ENCODE results near the gene TK1.

TK1 gene

DNA sequence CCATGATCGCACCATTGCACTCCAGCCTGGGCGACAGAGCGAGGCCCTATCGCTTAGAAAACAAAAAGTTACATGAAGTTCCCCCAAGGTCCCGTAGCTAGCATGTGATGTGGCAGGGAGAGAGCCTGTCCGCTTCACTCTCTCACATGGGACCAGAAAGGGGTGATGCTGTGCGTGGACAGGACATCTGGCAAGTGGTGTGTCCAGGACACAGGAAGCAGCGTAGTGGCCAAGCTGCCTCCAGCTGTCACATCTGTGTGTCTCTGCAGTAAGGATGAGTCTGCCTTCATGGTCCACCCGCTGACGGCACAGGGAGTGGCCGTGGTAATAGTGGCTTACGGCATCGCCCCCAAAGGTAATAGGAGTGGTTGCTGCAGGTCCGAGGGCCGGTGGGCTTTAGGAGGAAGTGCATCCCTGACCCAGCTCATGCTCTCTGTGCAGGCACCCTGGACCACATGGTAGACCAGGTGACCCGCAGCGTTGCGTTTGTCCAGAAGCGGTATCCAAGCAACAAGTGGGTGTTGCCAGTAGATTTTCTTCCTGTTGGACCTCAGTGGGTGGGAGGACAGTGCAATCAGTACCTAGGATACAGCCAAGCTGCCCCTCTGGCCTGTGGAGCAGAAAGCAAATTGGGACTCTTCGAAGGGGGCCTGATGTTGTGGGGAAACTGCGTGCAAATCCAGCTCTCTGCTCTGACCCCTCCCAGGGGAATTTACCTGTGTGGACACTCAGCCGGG lies 17.7 kb upstream of the TK1 start:
- Histone ChIP-seq H3K4me2 (ENCODE audit: low read depth, low read length) (no peak overlapping the region), H4K20me1 (ENCODE audit: insufficient read depth, low read length) (no peaks in the 10 kb centered on the region), H3K79me2 (ENCODE audit: low read length) (no peaks in the 10 kb centered on the region), H3K9ac (ENCODE audit: low read length) (no peak overlapping the region), H3K9me3 (replicated peaks; ENCODE audit: insufficient read depth, low read length) (no peaks in the 10 kb centered on the region), H3F3A (ENCODE audit: insufficient read depth, low read length) (no peaks in the 10 kb centered on the region), H3K4me3 (ENCODE audit: low read length) (no peak overlapping the region), H3K4me1 (ENCODE audit: low read length) (no peaks in the 10 kb centered on the region), H3K27ac (ENCODE audit: low read length) (no peak overlapping the region), H3K27me3 (replicated peaks; ENCODE audit: insufficient read depth, low read length) (no peaks in the 10 kb centered on the region), H2AFZ (ENCODE audit: low read length) (no peak overlapping the region), H3K36me3 (replicated peaks; ENCODE audit: insufficient read depth, low read length) (no peaks in the 10 kb centered on the region), H3K9me2 (replicated peaks; ENCODE audit: insufficient read depth, low read length) (no peaks in the 10 kb centered on the region)
- no peak for DNase-seq
- TF ChIP-seq, protein P1, sequence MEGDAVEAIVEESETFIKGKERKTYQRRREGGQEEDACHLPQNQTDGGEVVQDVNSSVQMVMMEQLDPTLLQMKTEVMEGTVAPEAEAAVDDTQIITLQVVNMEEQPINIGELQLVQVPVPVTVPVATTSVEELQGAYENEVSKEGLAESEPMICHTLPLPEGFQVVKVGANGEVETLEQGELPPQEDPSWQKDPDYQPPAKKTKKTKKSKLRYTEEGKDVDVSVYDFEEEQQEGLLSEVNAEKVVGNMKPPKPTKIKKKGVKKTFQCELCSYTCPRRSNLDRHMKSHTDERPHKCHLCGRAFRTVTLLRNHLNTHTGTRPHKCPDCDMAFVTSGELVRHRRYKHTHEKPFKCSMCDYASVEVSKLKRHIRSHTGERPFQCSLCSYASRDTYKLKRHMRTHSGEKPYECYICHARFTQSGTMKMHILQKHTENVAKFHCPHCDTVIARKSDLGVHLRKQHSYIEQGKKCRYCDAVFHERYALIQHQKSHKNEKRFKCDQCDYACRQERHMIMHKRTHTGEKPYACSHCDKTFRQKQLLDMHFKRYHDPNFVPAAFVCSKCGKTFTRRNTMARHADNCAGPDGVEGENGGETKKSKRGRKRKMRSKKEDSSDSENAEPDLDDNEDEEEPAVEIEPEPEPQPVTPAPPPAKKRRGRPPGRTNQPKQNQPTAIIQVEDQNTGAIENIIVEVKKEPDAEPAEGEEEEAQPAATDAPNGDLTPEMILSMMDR (IDR thresholded peaks at IDR 0.05; ENCODE audit: low read length), result no peak
- TF ChIP-seq EZH2phosphoT487 (IDR thresholded peaks at IDR 0.05; ENCODE audit: low read length), result no peak
- TF ChIP-seq EZH2 (optimal IDR thresholded peaks at IDR 0.05; ENCODE audit: low read depth, low read length), result no peak

DNA sequence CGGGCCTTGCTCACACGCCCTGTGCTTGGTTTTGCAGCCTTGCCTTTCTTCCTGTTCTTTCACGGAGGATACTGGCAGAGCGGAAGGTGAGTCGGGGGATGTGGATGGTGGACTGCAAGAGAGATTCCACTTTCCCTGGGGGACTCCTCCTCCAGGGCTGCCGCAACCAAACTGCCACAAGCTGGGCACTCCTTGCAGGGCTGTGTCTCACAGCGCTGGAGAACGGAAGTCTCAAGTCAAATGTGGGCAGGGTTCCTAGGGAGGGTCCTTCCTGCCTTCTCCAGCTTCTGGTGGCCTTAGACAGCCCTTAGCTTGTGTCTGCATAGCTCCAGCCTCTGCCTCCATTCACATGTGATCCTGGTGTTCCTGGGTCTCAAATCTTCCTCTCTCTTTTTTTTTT lies 15.8 kb upstream of the TK1 start:
- Histone ChIP-seq H3K4me3 (ENCODE audit: low read length) (no peak overlapping the region), H3K9me2 (replicated peaks; ENCODE audit: insufficient read depth, low read length) (no peaks in the 10 kb centered on the region), H3K9me3 (replicated peaks; ENCODE audit: insufficient read depth, low read length) (no peaks in the 10 kb centered on the region), H3K79me2 (ENCODE audit: low read length) (no peaks in the 10 kb centered on the region), H3F3A (ENCODE audit: insufficient read depth, low read length) (no peaks in the 10 kb centered on the region), H3K9ac (ENCODE audit: low read length) (no peak overlapping the region), H3K27me3 (replicated peaks; ENCODE audit: insufficient read depth, low read length) (no peaks in the 10 kb centered on the region), H4K20me1 (ENCODE audit: insufficient read depth, low read length) (no peaks in the 10 kb centered on the region), H3K4me2 (ENCODE audit: low read depth, low read length) (no peak overlapping the region), H3K36me3 (replicated peaks; ENCODE audit: insufficient read depth, low read length) (no peaks in the 10 kb centered on the region), H3K4me1 (ENCODE audit: low read length) (no peaks in the 10 kb centered on the region), H2AFZ (ENCODE audit: low read length) (no peak overlapping the region), H3K27ac (ENCODE audit: low read length) (no peak overlapping the region)
- no peak for TF ChIP-seq EZH2 (optimal IDR thresholded peaks at IDR 0.05; ENCODE audit: low read depth, low read length)
- no peak for TF ChIP-seq EZH2phosphoT487 (IDR thresholded peaks at IDR 0.05; ENCODE audit: low read length)
- TF ChIP-seq, protein P1 (IDR thresholded peaks at IDR 0.05; ENCODE audit: low read length), result no peak
- no peak for DNase-seq

DNA sequence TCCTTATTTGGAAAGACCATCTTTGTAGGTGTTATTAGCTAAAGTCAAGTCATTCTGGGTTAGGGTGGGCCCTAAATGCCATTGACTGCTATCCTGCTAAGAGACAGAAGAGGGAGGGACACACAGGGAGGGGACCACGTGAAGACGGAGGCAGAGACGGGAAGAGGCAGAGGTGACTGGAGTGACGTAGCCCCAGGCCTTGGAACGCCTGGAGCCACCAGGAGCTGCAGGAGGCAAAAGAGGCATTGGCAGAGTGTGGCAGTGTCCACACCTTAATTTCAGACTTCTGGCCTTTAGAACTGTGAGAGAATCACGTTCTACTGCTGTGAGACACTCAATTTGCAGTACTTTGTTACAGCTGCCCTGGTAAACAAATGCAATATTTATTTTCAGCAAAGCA lies 13.6 kb upstream of the TK1 start:
- H3K4me1 ChIP-seq (ENCODE audit: low read length), result no peaks in the 10 kb centered on the region
- no peaks in the 10 kb centered on the region for H3K79me2 ChIP-seq (ENCODE audit: low read length)
- H3K9me3 ChIP-seq (replicated peaks; ENCODE audit: insufficient read depth, low read length), result no peaks in the 10 kb centered on the region
- no peaks in the 10 kb centered on the region for H3K36me3 ChIP-seq (replicated peaks; ENCODE audit: insufficient read depth, low read length)
- no peak overlapping the region for H3K4me3 ChIP-seq (ENCODE audit: low read length)
- no peak overlapping the region for H2AFZ ChIP-seq (ENCODE audit: low read length)
- H3K4me2 ChIP-seq (ENCODE audit: low read depth, low read length), result no peak overlapping the region
- no peak overlapping the region for H3K27ac ChIP-seq (ENCODE audit: low read length)
- no peak for TF ChIP-seq EZH2 (optimal IDR thresholded peaks at IDR 0.05; ENCODE audit: low read depth, low read length)
- no peak for TF ChIP-seq EZH2phosphoT487 (IDR thresholded peaks at IDR 0.05; ENCODE audit: low read length)
- TF ChIP-seq, protein P1 (IDR thresholded peaks at IDR 0.05; ENCODE audit: low read length), result no peak
- no peaks in the 10 kb centered on the region for H3K9me2 ChIP-seq (replicated peaks; ENCODE audit: insufficient read depth, low read length)
- no peaks in the 10 kb centered on the region for H4K20me1 ChIP-seq (ENCODE audit: insufficient read depth, low read length)
- no peak overlapping the region for H3K9ac ChIP-seq (ENCODE audit: low read length)
- no peak for DNase-seq
- no peaks in the 10 kb centered on the region for H3F3A ChIP-seq (ENCODE audit: insufficient read depth, low read length)
- no peaks in the 10 kb centered on the region for H3K27me3 ChIP-seq (replicated peaks; ENCODE audit: insufficient read depth, low read length)
